Measurements from ENCODE around the gene ANKRD34B. TPM values are rescaled to one million over a fixed set of nuclear protein-coding genes. Genes with fewer than 3 reads are reported as not detected.

ANKRD34B gene
- total and polyA plus RNA-seq, 2 experiments from 2014 or later = 0.05 TPM; not detected in 1

GRCh38 chr5:80509362-80509761 lies 60.7 kb downstream of the ANKRD34B start:
- Histone ChIP-seq H3K4me3 (no peak overlapping the region), H3K27ac (no peak overlapping the region), H3K36me3 (no peaks in the 10 kb centered on the region), H3K9me3 (ENCODE audit: low read depth) (no peaks in the 10 kb centered on the region), H3K4me1 (ENCODE audit: low read depth) (no peaks in the 10 kb centered on the region), H3K27me3 (no peaks in the 10 kb centered on the region)
- no peak for TF ChIP-seq CTCF (IDR thresholded peaks at IDR 0.05; ENCODE audit: low read depth, low read length)
- DNase-seq (ENCODE audit: low read depth in 1 of 2, low spot score in 1 of 2) = no peak

GRCh38 chr5:80508844-80509243 lies 61.2 kb downstream of the ANKRD34B start:
- no peak overlapping the region for H3K27ac ChIP-seq
- no peaks in the 10 kb centered on the region for H3K36me3 ChIP-seq
- H3K27me3 ChIP-seq = no peaks in the 10 kb centered on the region
- TF ChIP-seq CTCF (IDR thresholded peaks at IDR 0.05; ENCODE audit: low read depth, low read length) = no peak
- H3K4me3 ChIP-seq = no peak overlapping the region
- no peaks in the 10 kb centered on the region for H3K4me1 ChIP-seq (ENCODE audit: low read depth)
- DNase-seq (ENCODE audit: low read depth in 1 of 2, low spot score in 1 of 2) = no peak
- H3K9me3 ChIP-seq (ENCODE audit: low read depth) = no peaks in the 10 kb centered on the region

- H3K27ac ChIP-seq = no peak overlapping the region
- H3K4me3 ChIP-seq = no peak overlapping the region
- no peak for TF ChIP-seq CTCF (IDR thresholded peaks at IDR 0.05; ENCODE audit: low read depth, low read length)
- no peak for DNase-seq (ENCODE audit: low read depth in 1 of 2, low spot score in 1 of 2)
- no peaks in the 10 kb centered on the region for H3K27me3 ChIP-seq
- no peaks in the 10 kb centered on the region for H3K9me3 ChIP-seq (ENCODE audit: low read depth)
- H3K36me3 ChIP-seq = no peaks in the 10 kb centered on the region
- no peaks in the 10 kb centered on the region for H3K4me1 ChIP-seq (ENCODE audit: low read depth)
Measured at GRCh38 chr5:80507663-80508062, 62.4 kb downstream of the ANKRD34B start.

Other genes starting within 250 kb of the ANKRD34B start
- gene ZFYVE16, start 162.2 kb downstream of the ANKRD34B start, total RNA-seq = 18.7 and 41.3 TPM in 2 replicates
- 22.0 and 35.4 TPM in 2 replicates for gene ZFYVE16, start 162.2 kb downstream of the ANKRD34B start, polyA plus RNA-seq
- gene FAM151B, start 82.2 kb downstream of the ANKRD34B start, total RNA-seq = 1.0 and 2.0 TPM in 2 replicates
- 0.84 and 1.3 TPM in 2 replicates for gene FAM151B, start 82.2 kb downstream of the ANKRD34B start, polyA plus RNA-seq
- 11.4 and 11.9 TPM in 2 replicates for gene MSH3, start 84.4 kb upstream of the ANKRD34B start, total RNA-seq
- gene MSH3, start 84.4 kb upstream of the ANKRD34B start, polyA plus RNA-seq = 8.7 and 11.3 TPM in 2 replicates
- 41.7 and 53.9 TPM in 2 replicates for gene DHFR, start 84.7 kb upstream of the ANKRD34B start, total RNA-seq
- gene DHFR, start 84.7 kb upstream of the ANKRD34B start, polyA plus RNA-seq = 34.4 and 37.3 TPM in 2 replicates

Measured in cardiac muscle cell (in vitro differentiated cells and primary cell).